Panc1 (cell line): ENCODE data around the gene SMIM29. TPM values are rescaled to one million over a fixed set of nuclear protein-coding genes. Genes with fewer than 3 reads are reported as not detected.

ENCODE experiments used
- ATAC-seq: fragments of 200-7000 bp; cut with Tn5 transposase; 2 replicates; pipeline ENCODE4 v1.9.1; 2020; ENCODE audit warnings: mild to moderate bottlenecking, moderate library complexity
- BruUV-seq: library from RNA; stranded (reverse); fragments of 400-500 nt; replicated peaks from 2 replicates; lab custom pipeline; 2021; lab: Mats Ljungman, UMichigan
- CTCF ChIA-PET: fragments of 300-600 bp; sonication (Branson Sonifier 250); formaldehyde crosslinking; loops from one replicate; lab custom pipeline; 2022; ENCODE audit warnings: antibody characterized with exemption; lab: Charles Lee
- POLR2A ChIA-PET: fragments of 300-600 bp; sonication (Branson Sonifier 250); formaldehyde crosslinking; loops from one replicate; lab custom pipeline; 2022; ENCODE audit warnings: antibody characterized with exemption; lab: Charles Lee
- DNase-seq: peaks from one replicate; pipeline ENCODE4 v3.0.0-alpha.2; 2010; ENCODE audit warnings: low read depth, low spot score
- H3K27ac ChIP-seq: 2 replicates; pipeline ENCODE4 v1.5.1; 2011; ENCODE audit warnings: mild to moderate bottlenecking, low read length, inconsistent platforms
- H3K27me3 ChIP-seq: fragments of 200-500 bp; sonication (Bioruptor generic); 2 replicates; pipeline ENCODE4 v1.6.0; 2014; ENCODE audit warnings: low read length, inconsistent platforms; ENCODE audit not compliant: control insufficient read depth, insufficient read depth
- H3K36me3 ChIP-seq: fragments of 200-500 bp; sonication (Bioruptor generic); 2 replicates; pipeline ENCODE4 v1.5.1; 2014; ENCODE audit warnings: inconsistent platforms, mild to moderate bottlenecking, low read length, moderate library complexity; ENCODE audit not compliant: control insufficient read depth, insufficient read depth
- H3K4me1 ChIP-seq: 2 replicates; pipeline ENCODE4 v1.5.1; 2011; ENCODE audit warnings: inconsistent platforms, mild to moderate bottlenecking, low read length, moderate library complexity; ENCODE audit not compliant: control insufficient read depth, insufficient read depth
- H3K4me3 ChIP-seq, 2 experiments: 2 replicates each; pipeline ENCODE4 v1.5.1; 2011 to 2012; ENCODE audit warnings: low read depth in 2 of 2, low read length in 2 of 2, mild to moderate bottlenecking in 2 of 2, inconsistent platforms in 1 of 2, moderate library complexity in 1 of 2
- H3K9me3 ChIP-seq: fragments of 200-500 bp; sonication (Bioruptor generic); 2 replicates; pipeline ENCODE4 v1.5.1; 2014; ENCODE audit warnings: low read depth, mild to moderate bottlenecking, inconsistent platforms, low read length, moderate library complexity; ENCODE audit not compliant: control insufficient read depth, insufficient read depth
- POLR2AphosphoS5 ChIP-seq: IDR thresholded peaks from 2 replicates; pipeline ENCODE4 v1.6.1; 2012; ENCODE audit warnings: mild to moderate bottlenecking, low read depth, low read length, moderate library complexity
- SIN3A ChIP-seq: IDR thresholded peaks from 2 replicates; pipeline ENCODE4 v1.6.1; 2012; ENCODE audit warnings: low read depth, mild to moderate bottlenecking, low read length, moderate library complexity, borderline replicate concordance; ENCODE audit not compliant: insufficient read depth
- TCF7L2 ChIP-seq: IDR thresholded peaks from 2 replicates; pipeline ENCODE4 v1.6.1; 2011; ENCODE audit warnings: mild to moderate bottlenecking, low read depth, low read length, inconsistent platforms
- in situ Hi-C: cut with HindIII; loops from 2 replicates; pipeline ENCODE4 v1.10.0; 2016; ENCODE audit warnings: low sequenced_read_pairs, low pct_unique_long_range_greater_than_20kb
- intact Hi-C: fragments of 100-400 bp; cut with micrococcal nuclease; formaldehyde crosslinking; loops from one replicate; pipeline ENCODE4 v1.10.0; 2022; ENCODE audit not compliant: unreplicated experiment
- total RNA-seq: library from RNA; stranded (reverse); gene quantifications from one replicate; pipeline ENCODE4 v1.2.1, GENCODE V29; 2021; ENCODE audit not compliant: unreplicated experiment
- TF ChIP-seq, protein P1 (sequence below): fragments of 450-650 bp; IDR thresholded peaks from 2 replicates; pipeline ENCODE4 v1.5.1; 2017; ENCODE audit warnings: mild to moderate bottlenecking
- TF ChIP-seq, protein P2 (sequence below), 2 experiments: IDR thresholded peaks; 2 replicates each; pipeline ENCODE4 v1.6.1; 2011 to 2012; ENCODE audit warnings: low read depth in 2 of 2, control low read depth in 1 of 2, low read length in 1 of 2, mild to moderate bottlenecking in 1 of 2, moderate library complexity in 1 of 2; ENCODE audit not compliant: insufficient read depth in 1 of 2

SMIM29 gene
- total RNA-seq, 1 experiment from 2014 or later = 35.6 TPM

- in situ Hi-C loops (no loop called here), intact Hi-C loops (no loop called here)
- H3K4me3 ChIP-seq = no peak overlapping the region
- H3K27ac ChIP-seq = no peak overlapping the region
- no peaks in the 10 kb centered on the region for H3K9me3 ChIP-seq
- ChIA-PET CTCF (no interaction called here), POLR2A (interaction anchor here (0.7 kb wide), 1 partner anchor 740 kb away, joined by 3 read pairs; no protein-coding TSS in a partner anchor)
- H3K4me1 ChIP-seq = no peaks in the 10 kb centered on the region
- no peak for TF ChIP-seq TCF7L2
- TF ChIP-seq, protein P1, sequence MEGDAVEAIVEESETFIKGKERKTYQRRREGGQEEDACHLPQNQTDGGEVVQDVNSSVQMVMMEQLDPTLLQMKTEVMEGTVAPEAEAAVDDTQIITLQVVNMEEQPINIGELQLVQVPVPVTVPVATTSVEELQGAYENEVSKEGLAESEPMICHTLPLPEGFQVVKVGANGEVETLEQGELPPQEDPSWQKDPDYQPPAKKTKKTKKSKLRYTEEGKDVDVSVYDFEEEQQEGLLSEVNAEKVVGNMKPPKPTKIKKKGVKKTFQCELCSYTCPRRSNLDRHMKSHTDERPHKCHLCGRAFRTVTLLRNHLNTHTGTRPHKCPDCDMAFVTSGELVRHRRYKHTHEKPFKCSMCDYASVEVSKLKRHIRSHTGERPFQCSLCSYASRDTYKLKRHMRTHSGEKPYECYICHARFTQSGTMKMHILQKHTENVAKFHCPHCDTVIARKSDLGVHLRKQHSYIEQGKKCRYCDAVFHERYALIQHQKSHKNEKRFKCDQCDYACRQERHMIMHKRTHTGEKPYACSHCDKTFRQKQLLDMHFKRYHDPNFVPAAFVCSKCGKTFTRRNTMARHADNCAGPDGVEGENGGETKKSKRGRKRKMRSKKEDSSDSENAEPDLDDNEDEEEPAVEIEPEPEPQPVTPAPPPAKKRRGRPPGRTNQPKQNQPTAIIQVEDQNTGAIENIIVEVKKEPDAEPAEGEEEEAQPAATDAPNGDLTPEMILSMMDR = no peak
- TF ChIP-seq, protein P2, sequence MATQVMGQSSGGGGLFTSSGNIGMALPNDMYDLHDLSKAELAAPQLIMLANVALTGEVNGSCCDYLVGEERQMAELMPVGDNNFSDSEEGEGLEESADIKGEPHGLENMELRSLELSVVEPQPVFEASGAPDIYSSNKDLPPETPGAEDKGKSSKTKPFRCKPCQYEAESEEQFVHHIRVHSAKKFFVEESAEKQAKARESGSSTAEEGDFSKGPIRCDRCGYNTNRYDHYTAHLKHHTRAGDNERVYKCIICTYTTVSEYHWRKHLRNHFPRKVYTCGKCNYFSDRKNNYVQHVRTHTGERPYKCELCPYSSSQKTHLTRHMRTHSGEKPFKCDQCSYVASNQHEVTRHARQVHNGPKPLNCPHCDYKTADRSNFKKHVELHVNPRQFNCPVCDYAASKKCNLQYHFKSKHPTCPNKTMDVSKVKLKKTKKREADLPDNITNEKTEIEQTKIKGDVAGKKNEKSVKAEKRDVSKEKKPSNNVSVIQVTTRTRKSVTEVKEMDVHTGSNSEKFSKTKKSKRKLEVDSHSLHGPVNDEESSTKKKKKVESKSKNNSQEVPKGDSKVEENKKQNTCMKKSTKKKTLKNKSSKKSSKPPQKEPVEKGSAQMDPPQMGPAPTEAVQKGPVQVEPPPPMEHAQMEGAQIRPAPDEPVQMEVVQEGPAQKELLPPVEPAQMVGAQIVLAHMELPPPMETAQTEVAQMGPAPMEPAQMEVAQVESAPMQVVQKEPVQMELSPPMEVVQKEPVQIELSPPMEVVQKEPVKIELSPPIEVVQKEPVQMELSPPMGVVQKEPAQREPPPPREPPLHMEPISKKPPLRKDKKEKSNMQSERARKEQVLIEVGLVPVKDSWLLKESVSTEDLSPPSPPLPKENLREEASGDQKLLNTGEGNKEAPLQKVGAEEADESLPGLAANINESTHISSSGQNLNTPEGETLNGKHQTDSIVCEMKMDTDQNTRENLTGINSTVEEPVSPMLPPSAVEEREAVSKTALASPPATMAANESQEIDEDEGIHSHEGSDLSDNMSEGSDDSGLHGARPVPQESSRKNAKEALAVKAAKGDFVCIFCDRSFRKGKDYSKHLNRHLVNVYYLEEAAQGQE (IDR thresholded peaks at IDR 0.05; ENCODE audit: insufficient read depth in 1 of 2, low read depth in 2 of 2, low read length in 1 of 2) = no peak
- TF ChIP-seq POLR2AphosphoS5 = no peak
- no peak for TF ChIP-seq SIN3A
- BruUV-seq = no TSS peak
- DNase-seq (no peak), ATAC-seq (no peak)
- no peaks in the 10 kb centered on the region for H3K27me3 ChIP-seq
- peaks cover 9% of the 10 kb centered on the region; the same call in 1 of the 2 replicates for H3K36me3 ChIP-seq
These were observed 39.8 kb upstream of the SMIM29 start for GRCh38 chr6:34288581-34288980.

- no peaks in the 10 kb centered on the region for H3K4me1 ChIP-seq
- H3K4me3 ChIP-seq = no peak overlapping the region
- ChIA-PET CTCF (no interaction called here), POLR2A (interaction anchor here (0.6 kb wide), 1 partner anchor 405 kb away, joined by 5 read pairs; no protein-coding TSS in a partner anchor)
- TF ChIP-seq TCF7L2 (no peak), POLR2AphosphoS5 (no peak), SIN3A (no peak)
- TF ChIP-seq, protein P1 = no peak
- TF ChIP-seq, protein P2 (IDR thresholded peaks at IDR 0.05; ENCODE audit: insufficient read depth in 1 of 2, low read depth in 2 of 2, low read length in 1 of 2) = no peak
- BruUV-seq = no TSS peak
- no peaks in the 10 kb centered on the region for H3K27me3 ChIP-seq
- no peak for ATAC-seq
- DNase-seq = no peak
- H3K9me3 ChIP-seq = no peaks in the 10 kb centered on the region
- in situ Hi-C loops = no loop called here
- no peak overlapping the region for H3K27ac ChIP-seq
- no peaks in the 10 kb centered on the region; the same call in 1 of the 2 replicates for H3K36me3 ChIP-seq
- intact Hi-C loops = no loop called here
These were observed 36.8 kb upstream of the SMIM29 start for GRCh38 chr6:34285448-34286164.
